H1 (cell line): Measurements from ENCODE around the gene DSG4. TPM values are rescaled to one million over a fixed set of nuclear protein-coding genes. Genes with fewer than 3 reads are reported as not detected.

ENCODE experiments used
- CTCF ChIA-PET: fragments of 300-600 bp; sonication (Branson Sonifier 250); formaldehyde crosslinking; loops from one replicate; lab custom pipeline; 2021; ENCODE audit not compliant: partially characterized antibody; lab: Charles Lee
- POLR2A ChIA-PET: fragments of 300-600 bp; sonication (Branson Sonifier 250); formaldehyde crosslinking; loops from one replicate; lab custom pipeline; 2021; ENCODE audit warnings: inconsistent platforms; ENCODE audit not compliant: partially characterized antibody; lab: Charles Lee
- DNase-seq, 2 experiments: peaks; one replicate each; pipeline versions ENCODE4 v3.0.0 to v3.0.0-alpha.2; 2010 to 2022; ENCODE audit warnings: low spot score in 2 of 2, low read depth in 1 of 2, mixed read lengths in 1 of 2
- FAIRE-seq: peaks from 2 replicates; lab custom pipeline; 2011; peaks lifted over from hg19 to GRCh38; lab: Jason Lieb, UNC
- H2AFZ ChIP-seq: 2 replicates; pipeline ENCODE4 v1.8.1; 2012; ENCODE audit warnings: low read length, inconsistent platforms
- H2AK5ac ChIP-seq: 2 replicates; pipeline ENCODE4 v1.6.1; 2013; ENCODE audit warnings: low read depth, low read length
- H2BK120ac ChIP-seq: replicated peaks from 2 replicates; pipeline ENCODE3; 2013; ENCODE audit warnings: low read depth, low read length, inconsistent platforms
- H2BK12ac ChIP-seq: 2 replicates; pipeline ENCODE4 v1.6.1; 2013; ENCODE audit warnings: low read depth, low read length
- H2BK15ac ChIP-seq: 2 replicates; pipeline ENCODE4 v1.6.1; 2013; ENCODE audit warnings: low read length
- H2BK20ac ChIP-seq: 2 replicates; pipeline ENCODE4 v1.6.1; 2013; ENCODE audit warnings: low read length
- H2BK5ac ChIP-seq: 2 replicates; pipeline ENCODE4 v1.6.1; 2013; ENCODE audit warnings: low read depth, low read length
- H3K14ac ChIP-seq: 2 replicates; pipeline ENCODE4 v1.6.1; 2013; ENCODE audit warnings: inconsistent platforms; ENCODE audit not compliant: insufficient read length
- H3K18ac ChIP-seq: 2 replicates; pipeline ENCODE4 v1.6.1; 2013; ENCODE audit warnings: low read length; ENCODE audit errors: extremely low read depth
- H3K23ac ChIP-seq: 2 replicates; pipeline ENCODE4 v1.6.1; 2013; ENCODE audit warnings: inconsistent platforms; ENCODE audit not compliant: insufficient read length
- H3K23me2 ChIP-seq: 2 replicates; pipeline ENCODE4 v1.6.1; 2013; ENCODE audit warnings: low read depth, low read length
- H3K27ac ChIP-seq: 2 replicates; pipeline ENCODE4 v1.6.1; 2011; ENCODE audit warnings: low read depth, low read length, inconsistent platforms
- H3K27me3 ChIP-seq, 4 experiments: replicated peaks in 1 of 4; 1 replicate in 1 of 4; 2 replicates in 3 of 4; pipeline versions ENCODE4 v1.6.1 to v1.8.1; 2011 to 2013; ENCODE audit warnings: low read length in 3 of 4, mild to moderate bottlenecking in 3 of 4, inconsistent platforms in 2 of 4, mixed read lengths in 2 of 4, moderate library complexity in 1 of 4; ENCODE audit not compliant: control insufficient read depth in 3 of 4, insufficient read depth in 3 of 4; ENCODE audit errors: extremely low read depth in 1 of 4
- H3K36me3 ChIP-seq, 4 experiments: 2 replicates each; pipeline versions ENCODE4 v1.6.1 to v1.8.1; 2011 to 2013; ENCODE audit warnings: mild to moderate bottlenecking in 4 of 4, low read length in 3 of 4, moderate library complexity in 2 of 4, control low read depth in 1 of 4, inconsistent platforms in 1 of 4; ENCODE audit not compliant: insufficient read depth in 4 of 4, control insufficient read depth in 2 of 4
- H3K4ac ChIP-seq: replicated peaks from 2 replicates; pipeline ENCODE3; 2013; ENCODE audit warnings: low read length, low read depth, mixed read lengths, inconsistent platforms; ENCODE audit not compliant: insufficient read length
- H3K4me1 ChIP-seq, 4 experiments: replicated peaks in 1 of 4; 1 replicate in 1 of 4; 2 replicates in 3 of 4; pipeline versions ENCODE4 v1.6.1 to v1.8.1; 2011 to 2013; ENCODE audit warnings: low read length in 3 of 4, inconsistent platforms in 2 of 4, mixed read lengths in 1 of 4; ENCODE audit not compliant: insufficient read depth in 4 of 4, control insufficient read depth in 3 of 4
- H3K4me2 ChIP-seq, 2 experiments: 2 replicates each; pipeline versions ENCODE4 v1.6.1 to v1.8.1; 2011 to 2013; ENCODE audit warnings: low read depth in 2 of 2, low read length in 2 of 2, control low read depth in 1 of 2, inconsistent platforms in 1 of 2, mild to moderate bottlenecking in 1 of 2; ENCODE audit not compliant: insufficient read depth in 1 of 2
- H3K4me3 ChIP-seq, 4 experiments: fragments of 200-600, 300-600 bp in 1 of 4; sonication (generic), shearing (Covaris generic), sonication (Bioruptor Twin) in 1 of 4; 2 replicates each; pipeline versions ENCODE4 v1.5.1 to v1.8.1; 2011 to 2016; ENCODE audit warnings: low read length in 4 of 4, low read depth in 3 of 4, control low read depth in 2 of 4, inconsistent platforms in 2 of 4, mild to moderate bottlenecking in 2 of 4, mixed read lengths in 1 of 4, moderate library complexity in 1 of 4; ENCODE audit not compliant: insufficient read depth in 2 of 4; ENCODE audit errors: extremely low read depth in 1 of 4
- H3K56ac ChIP-seq: replicated peaks from 2 replicates; pipeline ENCODE3; 2013; ENCODE audit warnings: low read depth, mild to moderate bottlenecking, mixed read lengths, low read length, inconsistent platforms; ENCODE audit not compliant: insufficient read length
- H3K79me1 ChIP-seq: 2 replicates; pipeline ENCODE4 v1.6.1; 2013; ENCODE audit warnings: low read depth, low read length, control low read depth
- H3K79me2 ChIP-seq, 2 experiments: 2 replicates each; pipeline versions ENCODE4 v1.6.1 to v1.8.1; 2012 to 2013; ENCODE audit warnings: low read length in 2 of 2, mild to moderate bottlenecking in 2 of 2, inconsistent platforms in 1 of 2; ENCODE audit not compliant: insufficient read depth in 2 of 2, control insufficient read depth in 1 of 2
- H3K9ac ChIP-seq, 4 experiments: replicated peaks in 1 of 4; 1 replicate in 1 of 4; 2 replicates in 3 of 4; pipeline versions ENCODE4 v1.6.1 to v1.8.1; 2011 to 2013; ENCODE audit warnings: low read depth in 3 of 4, low read length in 3 of 4, control low read depth in 2 of 4, mild to moderate bottlenecking in 2 of 4, moderate library complexity in 2 of 4, inconsistent platforms in 1 of 4; ENCODE audit errors: extremely low read depth in 1 of 4
- H3K9me3 ChIP-seq, 2 experiments: 2 replicates each; pipeline versions ENCODE4 v1.6.1 to v1.8.1; 2012 to 2013; ENCODE audit warnings: mild to moderate bottlenecking in 2 of 2, moderate library complexity in 2 of 2, control low read depth in 1 of 2, inconsistent platforms in 1 of 2, low read depth in 1 of 2, low read length in 1 of 2, mixed read lengths in 1 of 2; ENCODE audit not compliant: insufficient read depth in 2 of 2
- H4K20me1 ChIP-seq, 2 experiments: replicated peaks in 1 of 2; 2 replicates each; pipeline versions ENCODE3 to v1.8.1; 2011 to 2013; ENCODE audit warnings: inconsistent platforms in 2 of 2, low read length in 2 of 2, mild to moderate bottlenecking in 1 of 2; ENCODE audit not compliant: insufficient read depth in 2 of 2, control insufficient read depth in 1 of 2
- H4K5ac ChIP-seq: 2 replicates; pipeline ENCODE4 v1.6.1; 2013; ENCODE audit warnings: low read length, low read depth, mixed read lengths, inconsistent platforms; ENCODE audit not compliant: insufficient read length
- H4K8ac ChIP-seq: 2 replicates; pipeline ENCODE4 v1.8.0; 2013; ENCODE audit warnings: mild to moderate bottlenecking, moderate library complexity, low read length, inconsistent platforms; ENCODE audit not compliant: insufficient read depth; ENCODE audit errors: extremely low read depth
- H4K91ac ChIP-seq: replicated peaks from 2 replicates; pipeline ENCODE3; 2013; ENCODE audit warnings: low read length, mixed read lengths, inconsistent platforms; ENCODE audit not compliant: insufficient read length
- ASH2L ChIP-seq: fragments of 200-600, 300-600 bp; sonication (generic); IDR thresholded peaks from one replicate; pipeline ENCODE4 v1.7.1; 2017; ENCODE audit warnings: low read length
- BRCA1 ChIP-seq: IDR thresholded peaks from 2 replicates; pipeline ENCODE4 v1.6.1; 2012; ENCODE audit warnings: low read depth, low read length, improper control_type of control experiment
- CTBP2 ChIP-seq: IDR thresholded peaks from 2 replicates; pipeline ENCODE4 v1.7.0; 2011; ENCODE audit warnings: borderline replicate concordance, mild to moderate bottlenecking, moderate library complexity, mixed read lengths, low read length; ENCODE audit not compliant: insufficient read depth, insufficient read length
- KDM4A ChIP-seq: IDR thresholded peaks from one replicate; pipeline ENCODE4 v1.7.1; 2012; ENCODE audit warnings: low read depth, mild to moderate bottlenecking, moderate library complexity, low read length, inconsistent platforms; ENCODE audit not compliant: severe bottlenecking
- SIRT6 ChIP-seq: IDR thresholded peaks from one replicate; pipeline ENCODE4 v1.7.1; 2012; ENCODE audit warnings: low read length, inconsistent platforms
- SP4 ChIP-seq: IDR thresholded peaks from 2 replicates; pipeline ENCODE4 v1.6.1; 2012; ENCODE audit warnings: low read length, inconsistent platforms
- TCF12 ChIP-seq: IDR thresholded peaks from 2 replicates; pipeline ENCODE4 v1.6.1; 2011; ENCODE audit warnings: low read depth, mild to moderate bottlenecking, low read length
- polyA plus RNA-seq, 7 experiments: library from polyadenylated mRNA; depleted of rRNA in 3 of 7; stranded (reverse) in 5 of 7; unstranded in 2 of 7; fragments of >200 nt in 5 of 7; fragments of 200-250 nt in 2 of 7; gene quantifications; 1 replicate in 5 of 7; 2 replicates in 1 of 7; 4 replicates in 1 of 7; pipeline versions ENCODE4 v1.2.1 to v1.2.3, GENCODE V29; 2011 to 2013; ENCODE audit warnings: missing spikeins in 2 of 7, mixed read lengths in 2 of 7
- total RNA-seq: library from RNA; stranded (reverse); fragmentation: NEBNext Ultra II Directional; extraction: Animal tissue kit (Norgen Biotek cat#: 25700); gene quantifications from 2 replicates; pipeline ENCODE4 v1.2.1, GENCODE V29; 2021

Gene DSG4
- total and polyA plus RNA-seq, 2 of the 8 experiments (the other 6 are each of a cell fraction or from before 2014, with no cell fraction given): not detected

- H3K4me2 ChIP-seq: no peak overlapping the region
- H2AFZ ChIP-seq: no peak overlapping the region; the same call in 1 of the 2 replicates
- no peak overlapping the region for H4K5ac ChIP-seq
- no peaks in the 10 kb centered on the region for H4K20me1 ChIP-seq
- no peak overlapping the region for H2BK15ac ChIP-seq
- H3K4me1 ChIP-seq: no peaks in the 10 kb centered on the region
- H3K79me1 ChIP-seq: no peaks in the 10 kb centered on the region
- no peak overlapping the region for H3K18ac ChIP-seq
- H3K9ac ChIP-seq: no peak overlapping the region
- H3K56ac ChIP-seq: no peak overlapping the region
- no peak overlapping the region for H2BK120ac ChIP-seq
- no peaks in the 10 kb centered on the region for H3K23me2 ChIP-seq
- DNase-seq (no peak), FAIRE-seq (no peak)
- H2BK12ac ChIP-seq: no peak overlapping the region
- no peak overlapping the region for H3K27ac ChIP-seq
- H2AK5ac ChIP-seq: no peak overlapping the region
- H3K9me3 ChIP-seq: no peaks in the 10 kb centered on the region
- H3K4me3 ChIP-seq: no peak overlapping the region
- no peaks in the 10 kb centered on the region for H3K27me3 ChIP-seq
- H2BK20ac ChIP-seq: no peak overlapping the region
- H3K23ac ChIP-seq: no peak overlapping the region
- no peak overlapping the region for H4K91ac ChIP-seq
- H3K14ac ChIP-seq: no peak overlapping the region
- no peaks in the 10 kb centered on the region for H3K36me3 ChIP-seq
- ChIA-PET POLR2A (no interaction called here), CTCF (interaction anchor here (1.9 kb wide), 1 partner anchor 22 kb away, joined by 5 read pairs; no protein-coding TSS in a partner anchor)
- no peak overlapping the region for H3K4ac ChIP-seq
- no peaks in the 10 kb centered on the region for H3K79me2 ChIP-seq
- H4K8ac ChIP-seq: no peak overlapping the region
- no peak for TF ChIP-seq CTBP2
- no peak for TF ChIP-seq BRCA1
- no peak for TF ChIP-seq SIRT6
- no peak for TF ChIP-seq ASH2L
- no peak for TF ChIP-seq SP4
- TF ChIP-seq TCF12: no peak
- TF ChIP-seq KDM4A: no peak
- TF ChIP-seq, all 59 proteins: peak for 0
- no peak overlapping the region for H2BK5ac ChIP-seq
These were observed 25.4 kb downstream of the DSG4 start for GRCh38 chr18:31402026-31402373.
